Stimulated activated CD4-positive, alpha-beta T cell treated with anti-CD3 and anti-CD28 coated beads, Interleukin-2, amount 100 ng/mL, for 48 hours (primary cell): ENCODE results near the gene RUNX1.

Experiments used
- DNase-seq, 2 donors: peaks; one replicate each; pipeline ENCODE4 v3.0.0-alpha.2; 2020

The RUNX1 gene

GRCh38 chr21:34890724-34891612, 158.1 kb downstream of the RUNX1 start:
- DNase-seq: no peak

- no peak for DNase-seq
Observed at GRCh38 chr21:34890470-34890723, 158.7 kb downstream of the RUNX1 start.

GRCh38 chr21:34889676-34890469, 159.2 kb downstream of the RUNX1 start:
- peak; percentile 74 to 79 for DNase-seq

DNA sequence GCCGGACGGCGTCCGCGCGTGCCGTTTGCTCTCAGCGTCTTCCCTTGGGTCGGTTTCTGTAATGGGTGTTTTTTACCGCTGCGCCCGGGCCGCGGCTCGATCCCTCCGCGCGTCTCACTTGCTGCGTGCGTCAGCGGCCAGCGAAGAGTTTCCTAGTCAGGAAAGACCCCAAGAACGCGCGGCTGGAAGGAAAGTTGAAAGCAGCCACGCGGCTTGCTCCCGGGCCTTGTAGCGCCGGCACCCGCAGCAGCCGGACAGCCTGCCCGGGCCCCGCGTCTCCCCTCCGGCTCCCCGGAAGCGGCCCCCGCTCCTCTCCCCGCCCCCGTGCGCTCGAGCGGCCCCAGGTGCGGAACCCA, 159.8 kb downstream of the RUNX1 start:
- peak in 1 of 2 donors; percentile 45 for DNase-seq

- peak; percentile 76 to 78 for DNase-seq
Observed at GRCh38 chr21:34888569-34889319, 160.4 kb downstream of the RUNX1 start.

DNA sequence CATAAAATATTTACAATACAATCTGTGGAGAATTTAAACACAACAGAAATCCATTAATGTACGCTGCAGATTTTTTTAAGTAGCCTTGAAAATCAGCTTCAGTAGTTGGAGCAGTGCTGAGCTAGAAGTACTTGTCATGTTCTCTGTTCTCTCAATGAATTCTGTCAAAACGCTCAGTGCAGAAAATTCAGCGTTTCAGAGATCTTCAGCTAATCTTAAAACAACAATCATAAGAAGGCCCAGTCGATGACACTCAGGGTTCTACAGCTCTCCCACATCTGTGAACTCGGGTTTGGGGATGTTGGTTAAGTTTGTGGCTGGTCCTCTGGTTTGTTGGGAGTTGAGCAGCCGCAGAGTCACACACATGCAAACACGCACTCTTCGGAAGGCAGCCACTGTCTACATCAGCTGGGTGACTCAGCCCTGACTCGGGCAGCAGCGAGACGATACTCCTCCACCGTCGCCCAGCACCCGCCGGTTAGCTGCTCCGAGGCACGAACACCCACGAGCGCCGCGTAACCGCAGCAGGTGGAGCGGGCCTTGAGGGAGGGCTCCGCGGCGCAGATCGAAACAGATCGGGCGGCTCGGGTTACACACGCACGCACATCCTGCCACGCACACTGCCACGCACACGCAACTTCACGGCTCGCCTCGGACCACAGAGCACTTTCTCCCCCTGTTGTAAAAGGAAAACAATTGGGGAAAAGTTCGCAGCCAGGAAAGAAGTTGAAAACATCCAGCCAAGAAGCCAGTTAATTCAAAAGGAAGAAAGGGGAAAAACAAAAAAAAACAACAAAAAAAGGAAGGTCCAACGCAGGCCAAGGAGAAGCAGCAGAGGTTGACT, 161.2 kb downstream of the RUNX1 start:
- DNase-seq: peak; percentile 79 to 81

GRCh38 chr21:34887105-34887442, 162.0 kb downstream of the RUNX1 start:
- no peak for DNase-seq

DNA sequence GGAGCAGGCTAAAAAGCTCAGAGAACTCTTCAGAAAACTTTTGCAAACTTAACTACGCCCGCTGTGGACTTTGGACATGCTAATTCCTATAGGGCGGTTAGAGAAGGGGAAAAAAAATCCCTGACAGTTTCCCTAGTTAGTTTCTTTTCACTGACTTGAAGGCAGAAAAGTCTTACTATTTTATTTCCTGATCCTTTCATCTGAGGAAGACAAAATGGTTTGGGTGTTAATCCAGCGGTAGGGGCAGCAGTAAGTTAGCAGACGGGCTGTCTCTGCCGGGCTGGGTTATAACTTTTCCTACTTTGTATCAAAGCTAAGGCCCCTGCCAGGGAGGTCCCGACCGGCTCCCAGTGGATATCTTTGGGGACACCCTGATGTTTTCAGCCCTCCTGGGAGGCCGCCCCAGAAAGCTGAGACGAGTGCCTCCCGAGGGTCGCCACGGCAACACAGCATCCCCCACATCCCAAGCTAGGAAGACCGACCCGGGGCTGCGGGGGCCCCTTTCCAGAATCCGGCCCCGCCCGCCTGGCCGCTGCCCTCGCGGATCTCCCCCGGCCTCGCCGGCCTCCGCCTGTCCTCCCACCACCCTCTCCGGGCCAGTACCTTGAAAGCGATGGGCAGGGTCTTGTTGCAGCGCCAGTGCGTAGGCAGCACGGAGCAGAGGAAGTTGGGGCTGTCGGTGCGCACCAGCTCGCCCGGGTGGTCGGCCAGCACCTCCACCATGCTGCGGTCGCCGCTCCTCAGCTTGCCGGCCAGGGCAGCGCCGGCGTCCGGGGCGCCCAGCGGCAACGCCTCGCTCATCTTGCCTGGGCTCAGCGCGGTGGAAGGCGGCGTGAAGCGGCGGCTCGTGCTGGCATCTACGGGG, 162.6 kb downstream of the RUNX1 start:
- DNase-seq: no peak

- no peak for DNase-seq
Observed at GRCh38 chr21:34885626-34886239, 163.4 kb downstream of the RUNX1 start.

- no peak for DNase-seq
Observed at GRCh38 chr21:34885125-34885524, 164.0 kb downstream of the RUNX1 start.

GRCh38 chr21:34884346-34884929, 164.7 kb downstream of the RUNX1 start:
- no peak for DNase-seq

DNA sequence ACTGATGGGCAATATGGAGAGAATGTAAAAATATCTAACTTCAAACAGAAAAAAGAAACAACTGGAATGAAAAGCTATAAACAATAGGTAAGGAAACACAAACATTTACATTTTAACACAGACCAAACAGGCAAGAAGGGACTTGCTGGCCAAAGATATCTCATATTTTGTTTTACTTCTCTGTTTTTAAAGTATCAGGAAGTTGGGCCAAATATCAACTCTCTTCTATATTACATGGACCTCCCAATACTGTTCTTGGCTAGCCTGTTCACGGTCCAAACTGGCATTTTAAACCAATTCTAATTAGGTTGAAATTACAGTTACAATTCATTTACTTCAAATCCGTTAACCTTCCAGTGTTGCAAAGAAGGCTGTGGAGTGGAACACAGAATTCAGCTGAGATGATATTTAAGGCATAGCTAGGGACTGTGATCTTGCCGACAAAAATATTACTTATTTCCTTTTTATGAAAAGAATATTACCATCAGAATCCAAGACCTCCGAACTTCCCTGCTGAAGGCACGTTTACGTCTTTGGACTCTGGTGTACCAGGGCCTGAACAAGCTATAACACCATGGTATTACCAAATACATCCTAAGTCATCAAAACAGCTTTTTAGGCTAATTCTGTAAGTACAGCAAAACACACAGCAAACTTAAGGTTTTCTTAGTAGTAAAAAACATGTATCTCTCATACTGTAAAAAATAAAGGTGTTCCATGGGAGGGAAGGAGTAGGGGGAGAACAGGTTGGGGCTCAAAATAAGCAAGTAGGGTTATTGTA, 165.4 kb downstream of the RUNX1 start:
- no peak for DNase-seq

DNA sequence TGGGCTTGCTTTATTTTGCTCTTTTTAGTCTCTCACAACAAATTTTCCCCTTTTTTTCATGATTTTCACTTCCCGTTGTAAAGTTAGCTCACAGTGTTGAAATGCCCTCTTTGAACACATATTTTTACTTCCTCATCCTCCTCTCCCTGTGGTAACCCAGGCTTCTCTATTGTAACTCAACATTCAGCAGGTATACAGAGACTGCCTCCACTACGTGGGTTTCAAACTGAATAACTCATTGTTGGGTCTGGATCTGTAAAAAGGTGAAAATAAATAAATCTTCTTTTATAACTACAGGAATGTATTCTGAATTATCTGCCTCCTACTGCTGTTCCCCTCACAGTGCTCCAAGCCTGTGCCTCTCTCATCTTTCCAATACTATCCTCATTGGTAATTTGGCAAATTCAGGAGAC, 166.4 kb downstream of the RUNX1 start:
- DNase-seq: no peak

GRCh38 chr21:34881839-34882371, 167.2 kb downstream of the RUNX1 start:
- no peak for DNase-seq

GRCh38 chr21:34881421-34881820, 167.7 kb downstream of the RUNX1 start:
- no peak for DNase-seq

DNA sequence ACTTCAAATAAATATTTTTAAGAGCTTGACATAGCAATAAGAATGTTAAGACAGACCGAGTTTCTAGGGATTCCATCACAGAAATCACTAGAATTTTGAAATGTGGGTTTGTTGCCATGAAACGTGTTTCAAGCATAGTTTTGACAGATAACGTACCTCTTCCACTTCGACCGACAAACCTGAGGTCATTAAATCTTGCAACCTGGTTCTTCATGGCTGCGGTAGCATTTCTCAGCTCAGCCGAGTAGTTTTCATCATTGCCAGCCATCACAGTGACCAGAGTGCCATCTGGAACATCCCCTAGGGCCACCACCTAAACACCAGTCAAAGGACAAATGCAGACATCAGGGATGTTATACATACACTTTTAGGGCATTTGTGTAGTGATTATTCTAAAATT, 168.7 kb downstream of the RUNX1 start:
- DNase-seq: no peak

GRCh38 chr21:34878940-34879339, 170.2 kb downstream of the RUNX1 start:
- DNase-seq: no peak

DNA sequence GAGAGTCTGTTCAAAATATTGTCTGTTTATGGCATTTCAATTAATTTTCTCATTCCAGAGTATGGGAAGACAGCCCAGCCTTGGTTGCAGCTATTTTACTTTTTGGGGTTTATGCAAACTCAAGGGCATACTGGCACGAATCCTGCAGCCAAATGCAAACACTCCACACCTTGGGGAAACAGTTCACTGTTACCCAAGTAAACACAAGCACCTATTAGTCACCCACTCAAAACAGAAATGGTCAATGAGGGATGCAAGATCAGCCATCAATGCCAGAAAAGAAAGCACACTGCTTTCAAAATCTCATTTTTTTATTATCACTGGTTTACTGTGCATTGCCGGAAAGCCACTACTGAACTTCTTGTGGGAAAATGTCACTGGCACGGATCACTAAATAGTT, 170.6 kb downstream of the RUNX1 start:
- DNase-seq: no peak

GRCh38 chr21:34877485-34878128, 171.5 kb downstream of the RUNX1 start:
- DNase-seq: no peak
